ENCODE data around the gene SVEP1. TPM values are rescaled to one million over a fixed set of nuclear protein-coding genes. Genes with fewer than 3 reads are reported as not detected.

Gene SVEP1
- total RNA-seq, 2 experiments from 2014 or later: not detected

DNA sequence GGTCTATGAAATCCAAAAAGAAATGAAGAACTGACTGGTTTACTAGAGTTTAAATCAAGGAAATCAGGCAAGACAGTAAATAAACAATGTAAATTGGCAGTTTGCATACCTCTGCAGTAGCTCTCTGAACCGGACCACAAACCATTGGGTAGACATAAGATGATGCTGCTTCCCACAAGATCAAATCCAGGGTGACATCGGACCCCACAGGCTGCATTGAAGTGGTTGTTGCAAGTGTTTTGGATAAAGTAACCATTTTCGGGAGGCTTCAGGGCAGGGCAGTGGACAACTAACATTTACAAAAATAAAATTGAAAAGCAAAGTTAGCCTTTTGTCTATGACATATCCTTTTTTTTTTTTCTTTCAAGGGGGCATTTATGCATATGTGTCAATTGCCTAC lies 66.7 kb downstream of the SVEP1 start:
- CTCF ChIA-PET (ENCODE audit: unreplicated experiment): no interaction called here

DNA sequence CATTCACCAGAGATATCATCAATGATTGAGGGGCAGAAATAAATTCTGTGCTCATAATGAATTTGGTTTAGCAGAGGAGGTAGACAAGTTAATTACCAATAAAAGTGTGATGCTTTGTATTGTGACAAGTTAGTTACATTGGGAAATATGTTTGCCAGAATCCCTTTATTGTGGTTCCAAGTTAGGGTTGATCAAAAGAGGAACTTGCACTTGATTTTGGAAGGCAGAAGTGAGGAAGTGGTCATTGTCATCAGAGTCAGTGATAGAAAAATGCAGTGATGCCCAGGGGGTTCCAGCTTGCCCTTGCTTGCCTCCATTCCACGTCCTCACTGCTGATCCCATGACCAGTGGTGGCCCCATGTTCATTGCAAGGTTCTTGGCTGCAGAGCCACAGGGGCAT lies 69.7 kb downstream of the SVEP1 start:
- TF ChIP-seq, protein P1, sequence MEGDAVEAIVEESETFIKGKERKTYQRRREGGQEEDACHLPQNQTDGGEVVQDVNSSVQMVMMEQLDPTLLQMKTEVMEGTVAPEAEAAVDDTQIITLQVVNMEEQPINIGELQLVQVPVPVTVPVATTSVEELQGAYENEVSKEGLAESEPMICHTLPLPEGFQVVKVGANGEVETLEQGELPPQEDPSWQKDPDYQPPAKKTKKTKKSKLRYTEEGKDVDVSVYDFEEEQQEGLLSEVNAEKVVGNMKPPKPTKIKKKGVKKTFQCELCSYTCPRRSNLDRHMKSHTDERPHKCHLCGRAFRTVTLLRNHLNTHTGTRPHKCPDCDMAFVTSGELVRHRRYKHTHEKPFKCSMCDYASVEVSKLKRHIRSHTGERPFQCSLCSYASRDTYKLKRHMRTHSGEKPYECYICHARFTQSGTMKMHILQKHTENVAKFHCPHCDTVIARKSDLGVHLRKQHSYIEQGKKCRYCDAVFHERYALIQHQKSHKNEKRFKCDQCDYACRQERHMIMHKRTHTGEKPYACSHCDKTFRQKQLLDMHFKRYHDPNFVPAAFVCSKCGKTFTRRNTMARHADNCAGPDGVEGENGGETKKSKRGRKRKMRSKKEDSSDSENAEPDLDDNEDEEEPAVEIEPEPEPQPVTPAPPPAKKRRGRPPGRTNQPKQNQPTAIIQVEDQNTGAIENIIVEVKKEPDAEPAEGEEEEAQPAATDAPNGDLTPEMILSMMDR (conservative IDR thresholded peaks at IDR 0.05; ENCODE audit: low read length): no peak
- no peaks in the 10 kb centered on the region for H3K9me2 ChIP-seq (ENCODE audit: insufficient read depth, low read length)
- no peak overlapping the region for H3K4me2 ChIP-seq (ENCODE audit: low read length)
- no peak overlapping the region for H3K4me3 ChIP-seq (ENCODE audit: low read depth, low read length, poor library complexity, severe bottlenecking)
- ChIA-PET CTCF (ENCODE audit: unreplicated experiment) (interaction anchor here (0.6 kb wide), 1 partner anchor 263 kb away, joined by 4 read pairs; no protein-coding TSS in a partner anchor), POLR2A (no interaction called here)
- H3K79me2 ChIP-seq (ENCODE audit: insufficient read depth, low read depth, low read length): no peaks in the 10 kb centered on the region
- no peak overlapping the region for H2AFZ ChIP-seq (ENCODE audit: low read length)
- no peak overlapping the region for H3K27ac ChIP-seq (ENCODE audit: low read depth, low read length, poor library complexity, severe bottlenecking)
- H3K9me3 ChIP-seq (ENCODE audit: low read length): no peaks in the 10 kb centered on the region
- DNase-seq (ENCODE audit: low spot score): no peak
- no TSS peak for BruUV-seq (replicated peaks)
- H3K4me1 ChIP-seq (ENCODE audit: insufficient read depth, low read length, poor library complexity, severe bottlenecking): no peaks in the 10 kb centered on the region
- intact Hi-C loops (cut with micrococcal nuclease; ENCODE audit: unreplicated experiment): no loop called here
- no peaks in the 10 kb centered on the region for H3K36me3 ChIP-seq (ENCODE audit: insufficient read depth, low read length)
- H4K20me1 ChIP-seq (ENCODE audit: insufficient read depth, low read length): no peaks in the 10 kb centered on the region

More for the DNA sequence above, 66.7 kb downstream of the SVEP1 start:
- TF ChIP-seq, protein P1 (conservative IDR thresholded peaks at IDR 0.05; ENCODE audit: low read length): no peak
- TF ChIP-seq EZH2phosphoT487 (IDR thresholded peaks at IDR 0.05; ENCODE audit: borderline replicate concordance, low read depth, low read length): no peak
- H3K9me2 ChIP-seq (ENCODE audit: insufficient read depth, low read length): no peaks in the 10 kb centered on the region
- no peaks in the 10 kb centered on the region for H3K9me3 ChIP-seq (ENCODE audit: low read length)
- POLR2A ChIA-PET: interaction anchor here (0.6 to 1.4 kb wide), 3 partner anchors 8 to 186 kb away, joined by 3 read pairs; no protein-coding TSS in a partner anchor
- H3K36me3 ChIP-seq (ENCODE audit: insufficient read depth, low read length): no peaks in the 10 kb centered on the region
- no peaks in the 10 kb centered on the region for H4K20me1 ChIP-seq (ENCODE audit: insufficient read depth, low read length)
- no peaks in the 10 kb centered on the region for H3K4me1 ChIP-seq (ENCODE audit: insufficient read depth, low read length, poor library complexity, severe bottlenecking)
- no TSS peak for BruUV-seq (replicated peaks)
- no peak overlapping the region for H3K4me3 ChIP-seq (ENCODE audit: low read depth, low read length, poor library complexity, severe bottlenecking)
- intact Hi-C loops (cut with micrococcal nuclease; ENCODE audit: unreplicated experiment): no loop called here
- H3K79me2 ChIP-seq (ENCODE audit: insufficient read depth, low read depth, low read length): no peaks in the 10 kb centered on the region
- no peak for DNase-seq (ENCODE audit: low spot score)
- no peak overlapping the region for H2AFZ ChIP-seq (ENCODE audit: low read length)
- no peak overlapping the region for H3K4me2 ChIP-seq (ENCODE audit: low read length)
- H3K27ac ChIP-seq (ENCODE audit: low read depth, low read length, poor library complexity, severe bottlenecking): no peak overlapping the region

DNA sequence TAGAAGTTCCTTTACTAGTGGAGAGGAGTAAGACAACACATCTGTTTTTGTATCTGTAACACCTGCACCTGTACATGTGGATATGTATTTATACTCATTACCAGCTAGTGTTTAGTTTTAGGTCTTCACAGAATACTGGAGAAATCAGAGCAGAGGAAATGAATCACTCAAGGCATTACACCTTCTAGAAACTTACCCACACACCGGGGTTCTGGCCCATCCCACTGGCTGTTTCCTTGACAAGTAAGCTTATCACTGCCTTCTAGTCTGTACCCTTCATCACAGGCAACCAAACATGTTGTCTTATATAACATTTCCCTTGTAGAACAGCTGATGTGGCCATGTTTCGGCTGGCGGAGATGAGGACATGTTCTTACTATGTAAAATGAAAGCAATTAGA lies 76.7 kb downstream of the SVEP1 start:
- Histone ChIP-seq H3K4me3 (ENCODE audit: low read depth, low read length, poor library complexity, severe bottlenecking) (no peak overlapping the region), H3K27ac (ENCODE audit: low read depth, low read length, poor library complexity, severe bottlenecking) (no peak overlapping the region), H3K4me1 (ENCODE audit: insufficient read depth, low read length, poor library complexity, severe bottlenecking) (no peaks in the 10 kb centered on the region), H3K79me2 (ENCODE audit: insufficient read depth, low read depth, low read length) (no peaks in the 10 kb centered on the region), H3K4me2 (ENCODE audit: low read length) (no peak overlapping the region), H3K36me3 (ENCODE audit: insufficient read depth, low read length) (no peaks in the 10 kb centered on the region), H2AFZ (ENCODE audit: low read length) (no peak overlapping the region), H4K20me1 (ENCODE audit: insufficient read depth, low read length) (no peaks in the 10 kb centered on the region), H3K9me3 (ENCODE audit: low read length) (no peaks in the 10 kb centered on the region), H3K9me2 (ENCODE audit: insufficient read depth, low read length) (no peaks in the 10 kb centered on the region)
- TF ChIP-seq EZH2phosphoT487 (IDR thresholded peaks at IDR 0.05; ENCODE audit: borderline replicate concordance, low read depth, low read length): no peak
- TF ChIP-seq, protein P1 (conservative IDR thresholded peaks at IDR 0.05; ENCODE audit: low read length): no peak
- ChIA-PET POLR2A (no interaction called here), CTCF (ENCODE audit: unreplicated experiment) (no interaction called here)
- DNase-seq (ENCODE audit: low spot score): no peak
- intact Hi-C loops (cut with micrococcal nuclease; ENCODE audit: unreplicated experiment): no loop called here
- BruUV-seq (replicated peaks): no TSS peak
